Measurements from ENCODE around the gene ARPC3. TPM values are rescaled to one million over a fixed set of nuclear protein-coding genes. Genes with fewer than 3 reads are reported as not detected.
A peak's percentile ranks its signal among the peaks of the same experiment; 100 is the strongest.

Gene ARPC3
- total and polyA plus RNA-seq, 9 of the 15 experiments (the other 6 are each of a cell fraction or from before 2014, with no cell fraction given), result 74.2 to 575 (median 345) TPM

DNA sequence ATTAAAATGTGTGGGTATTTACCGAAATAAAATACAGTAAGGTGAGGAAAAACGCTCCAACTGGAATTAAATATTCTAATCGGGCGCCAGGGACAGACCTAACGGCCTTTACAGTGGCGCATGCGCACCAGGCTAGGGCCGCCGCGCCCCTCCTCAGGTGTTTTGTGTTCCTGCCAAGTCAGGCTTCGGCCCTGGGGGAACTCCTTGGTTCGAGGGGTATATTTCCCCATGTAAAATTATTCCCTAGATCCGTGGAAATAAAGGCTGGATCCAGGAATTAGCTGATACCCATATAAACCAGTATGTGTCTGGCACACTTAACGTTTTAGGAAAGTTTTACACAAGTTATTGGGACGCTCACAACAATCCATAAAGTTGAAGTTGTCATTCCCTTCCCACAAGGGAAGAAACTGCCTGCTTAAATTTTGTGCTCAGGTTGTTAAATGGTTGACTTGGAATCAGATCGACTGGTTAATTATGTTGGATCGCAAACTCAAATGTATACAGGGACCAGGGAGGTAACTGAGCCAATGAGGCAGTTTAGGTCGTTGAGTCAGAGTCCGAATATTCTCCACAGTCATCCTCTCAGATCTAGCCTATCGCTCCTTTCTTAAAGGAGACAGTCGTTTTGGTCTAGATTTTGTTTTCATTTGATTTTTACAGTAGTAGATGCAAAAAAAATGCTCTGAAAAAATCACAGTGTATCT is 46.0 kb downstream of the ARPC3 start:
- in situ Hi-C loops (cut with MboI), result no loop called here
- Histone ChIP-seq H2AFZ (ENCODE audit: low read depth, low read length) (peak overlapping the region; percentile 100), H4K20me1 (replicated peaks; ENCODE audit: control insufficient read depth, insufficient read depth, low read length) (no peaks in the 10 kb centered on the region), H3K79me2 (ENCODE audit: control insufficient read depth, insufficient read depth, low read length) (peaks cover 46% of the 10 kb centered on the region), H3K4me2 (ENCODE audit: insufficient read depth, low read length) (peak overlapping the region; percentile 87), H3K9me3 (replicated peaks; ENCODE audit: control insufficient read depth, insufficient read depth, low read depth, low read length) (no peaks in the 10 kb centered on the region), H3K36me3 (ENCODE audit: control insufficient read depth, insufficient read depth, low read length) (peaks cover 23% of the 10 kb centered on the region), H3K9me1 (ENCODE audit: control insufficient read depth, insufficient read depth, low read length) (no peaks in the 10 kb centered on the region), H3K9ac (ENCODE audit: insufficient read depth in 1 of 2, low read depth in 2 of 2, low read length in 2 of 2) (peak overlapping the region; percentile 99 to 100), H3K4me3 (peak overlapping the region; percentile 91), H3K4me1 (replicated peaks in 1 of 2; ENCODE audit: control insufficient read depth in 2 of 2, insufficient read depth in 2 of 2, low read length in 2 of 2) (peaks cover 15 to 22% of the 10 kb centered on the region in 2 experiments; a peak in 4 of 5 replicates), H3K27ac (ENCODE audit: extremely low read depth, low read depth, low read length) (peak overlapping the region; percentile 99), H3K27me3 (ENCODE audit: control insufficient read depth in 2 of 2, insufficient read depth in 2 of 2, low read length in 2 of 2) (no peaks in the 10 kb centered on the region)
- intact Hi-C loops (cut with micrococcal nuclease), result loop anchor here (1.0 kb wide), 1 partner anchor 14 kb away; no protein-coding TSS in a partner anchor
- DNase-seq (ENCODE audit: extremely low read depth in 1 of 4, low spot score in 3 of 4), result peak; percentile 91 to 94 (median 93)
- WGBS (ENCODE audit: insufficient coverage, low coverage, missing lambda C conversion rate), result 2% methylated on average over 21 of the region's 21 CpGs
- peak; percentile 73 for FAIRE-seq
- ChIA-PET POLR2A (interaction anchor here (0.6 to 2.3 kb wide), 6 partner anchors 9 to 29 kb away, joined by 3 to 10 read pairs (median 6); no protein-coding TSS in a partner anchor), CTCF (ENCODE audit: low intra/inter-chr PET ratio) (no interaction called here)
- peak; percentile 72 for ATAC-seq
- TSS peak; percentile 96 for BruUV-seq (replicated peaks)
- TF ChIP-seq, protein P1, sequence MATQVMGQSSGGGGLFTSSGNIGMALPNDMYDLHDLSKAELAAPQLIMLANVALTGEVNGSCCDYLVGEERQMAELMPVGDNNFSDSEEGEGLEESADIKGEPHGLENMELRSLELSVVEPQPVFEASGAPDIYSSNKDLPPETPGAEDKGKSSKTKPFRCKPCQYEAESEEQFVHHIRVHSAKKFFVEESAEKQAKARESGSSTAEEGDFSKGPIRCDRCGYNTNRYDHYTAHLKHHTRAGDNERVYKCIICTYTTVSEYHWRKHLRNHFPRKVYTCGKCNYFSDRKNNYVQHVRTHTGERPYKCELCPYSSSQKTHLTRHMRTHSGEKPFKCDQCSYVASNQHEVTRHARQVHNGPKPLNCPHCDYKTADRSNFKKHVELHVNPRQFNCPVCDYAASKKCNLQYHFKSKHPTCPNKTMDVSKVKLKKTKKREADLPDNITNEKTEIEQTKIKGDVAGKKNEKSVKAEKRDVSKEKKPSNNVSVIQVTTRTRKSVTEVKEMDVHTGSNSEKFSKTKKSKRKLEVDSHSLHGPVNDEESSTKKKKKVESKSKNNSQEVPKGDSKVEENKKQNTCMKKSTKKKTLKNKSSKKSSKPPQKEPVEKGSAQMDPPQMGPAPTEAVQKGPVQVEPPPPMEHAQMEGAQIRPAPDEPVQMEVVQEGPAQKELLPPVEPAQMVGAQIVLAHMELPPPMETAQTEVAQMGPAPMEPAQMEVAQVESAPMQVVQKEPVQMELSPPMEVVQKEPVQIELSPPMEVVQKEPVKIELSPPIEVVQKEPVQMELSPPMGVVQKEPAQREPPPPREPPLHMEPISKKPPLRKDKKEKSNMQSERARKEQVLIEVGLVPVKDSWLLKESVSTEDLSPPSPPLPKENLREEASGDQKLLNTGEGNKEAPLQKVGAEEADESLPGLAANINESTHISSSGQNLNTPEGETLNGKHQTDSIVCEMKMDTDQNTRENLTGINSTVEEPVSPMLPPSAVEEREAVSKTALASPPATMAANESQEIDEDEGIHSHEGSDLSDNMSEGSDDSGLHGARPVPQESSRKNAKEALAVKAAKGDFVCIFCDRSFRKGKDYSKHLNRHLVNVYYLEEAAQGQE (IDR thresholded peaks at IDR 0.05; ENCODE audit: borderline replicate concordance), result no peak
- TF ChIP-seq, protein P1 (CRISPR knock-in tag; IDR thresholded peaks at IDR 0.05; ENCODE audit: low read depth), result no peak
- TF ChIP-seq, protein P2, sequence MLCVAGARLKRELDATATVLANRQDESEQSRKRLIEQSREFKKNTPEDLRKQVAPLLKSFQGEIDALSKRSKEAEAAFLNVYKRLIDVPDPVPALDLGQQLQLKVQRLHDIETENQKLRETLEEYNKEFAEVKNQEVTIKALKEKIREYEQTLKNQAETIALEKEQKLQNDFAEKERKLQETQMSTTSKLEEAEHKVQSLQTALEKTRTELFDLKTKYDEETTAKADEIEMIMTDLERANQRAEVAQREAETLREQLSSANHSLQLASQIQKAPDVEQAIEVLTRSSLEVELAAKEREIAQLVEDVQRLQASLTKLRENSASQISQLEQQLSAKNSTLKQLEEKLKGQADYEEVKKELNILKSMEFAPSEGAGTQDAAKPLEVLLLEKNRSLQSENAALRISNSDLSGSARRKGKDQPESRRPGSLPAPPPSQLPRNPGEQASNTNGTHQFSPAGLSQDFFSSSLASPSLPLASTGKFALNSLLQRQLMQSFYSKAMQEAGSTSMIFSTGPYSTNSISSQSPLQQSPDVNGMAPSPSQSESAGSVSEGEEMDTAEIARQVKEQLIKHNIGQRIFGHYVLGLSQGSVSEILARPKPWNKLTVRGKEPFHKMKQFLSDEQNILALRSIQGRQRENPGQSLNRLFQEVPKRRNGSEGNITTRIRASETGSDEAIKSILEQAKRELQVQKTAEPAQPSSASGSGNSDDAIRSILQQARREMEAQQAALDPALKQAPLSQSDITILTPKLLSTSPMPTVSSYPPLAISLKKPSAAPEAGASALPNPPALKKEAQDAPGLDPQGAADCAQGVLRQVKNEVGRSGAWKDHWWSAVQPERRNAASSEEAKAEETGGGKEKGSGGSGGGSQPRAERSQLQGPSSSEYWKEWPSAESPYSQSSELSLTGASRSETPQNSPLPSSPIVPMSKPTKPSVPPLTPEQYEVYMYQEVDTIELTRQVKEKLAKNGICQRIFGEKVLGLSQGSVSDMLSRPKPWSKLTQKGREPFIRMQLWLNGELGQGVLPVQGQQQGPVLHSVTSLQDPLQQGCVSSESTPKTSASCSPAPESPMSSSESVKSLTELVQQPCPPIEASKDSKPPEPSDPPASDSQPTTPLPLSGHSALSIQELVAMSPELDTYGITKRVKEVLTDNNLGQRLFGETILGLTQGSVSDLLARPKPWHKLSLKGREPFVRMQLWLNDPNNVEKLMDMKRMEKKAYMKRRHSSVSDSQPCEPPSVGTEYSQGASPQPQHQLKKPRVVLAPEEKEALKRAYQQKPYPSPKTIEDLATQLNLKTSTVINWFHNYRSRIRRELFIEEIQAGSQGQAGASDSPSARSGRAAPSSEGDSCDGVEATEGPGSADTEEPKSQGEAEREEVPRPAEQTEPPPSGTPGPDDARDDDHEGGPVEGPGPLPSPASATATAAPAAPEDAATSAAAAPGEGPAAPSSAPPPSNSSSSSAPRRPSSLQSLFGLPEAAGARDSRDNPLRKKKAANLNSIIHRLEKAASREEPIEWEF (CRISPR knock-in tag; IDR thresholded peaks at IDR 0.05), result no peak
- no peak for TF ChIP-seq POLR2AphosphoS2 (IDR thresholded peaks at IDR 0.05; ENCODE audit: low read length)
- 0 out of 2 replicates have a peak, but pooled peaks have one; percentile 10 for TF ChIP-seq POLR2A (conservative IDR thresholded peaks at IDR 0.05)
- TF ChIP-seq, protein P3, sequence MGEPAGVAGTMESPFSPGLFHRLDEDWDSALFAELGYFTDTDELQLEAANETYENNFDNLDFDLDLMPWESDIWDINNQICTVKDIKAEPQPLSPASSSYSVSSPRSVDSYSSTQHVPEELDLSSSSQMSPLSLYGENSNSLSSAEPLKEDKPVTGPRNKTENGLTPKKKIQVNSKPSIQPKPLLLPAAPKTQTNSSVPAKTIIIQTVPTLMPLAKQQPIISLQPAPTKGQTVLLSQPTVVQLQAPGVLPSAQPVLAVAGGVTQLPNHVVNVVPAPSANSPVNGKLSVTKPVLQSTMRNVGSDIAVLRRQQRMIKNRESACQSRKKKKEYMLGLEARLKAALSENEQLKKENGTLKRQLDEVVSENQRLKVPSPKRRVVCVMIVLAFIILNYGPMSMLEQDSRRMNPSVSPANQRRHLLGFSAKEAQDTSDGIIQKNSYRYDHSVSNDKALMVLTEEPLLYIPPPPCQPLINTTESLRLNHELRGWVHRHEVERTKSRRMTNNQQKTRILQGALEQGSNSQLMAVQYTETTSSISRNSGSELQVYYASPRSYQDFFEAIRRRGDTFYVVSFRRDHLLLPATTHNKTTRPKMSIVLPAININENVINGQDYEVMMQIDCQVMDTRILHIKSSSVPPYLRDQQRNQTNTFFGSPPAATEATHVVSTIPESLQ (CRISPR knock-in tag; IDR thresholded peaks at IDR 0.05), result no peak
